ENCODE measurements around the gene SMIM27. TPM values are rescaled to one million over a fixed set of nuclear protein-coding genes. Genes with fewer than 3 reads are reported as not detected.

Gene SMIM27
- total and polyA plus RNA-seq, 2 of the 13 experiments (the other 11 are each of a cell fraction or from before 2014, with no cell fraction given) = 17.9 to 19.0 TPM

- TF ChIP-seq CENPX (CRISPR knock-in tag; IDR thresholded peaks at IDR 0.05) (no peak), TGIF2 (CRISPR knock-in tag; IDR thresholded peaks at IDR 0.05) (no peak), TIGD3 (CRISPR knock-in tag; IDR thresholded peaks at IDR 0.05; ENCODE audit: borderline replicate concordance) (peak; percentile 61; the same call in 1 of the 2 replicates), EHMT2 (IDR thresholded peaks at IDR 0.05; ENCODE audit: borderline replicate concordance, low read depth, low read length) (no peak), NR1H2 (CRISPR knock-in tag; IDR thresholded peaks at IDR 0.05; ENCODE audit: borderline replicate concordance, low read depth) (no peak), ZNF451 (CRISPR knock-in tag; IDR thresholded peaks at IDR 0.05) (0 out of 2 replicates have a peak, but pooled peaks have one; percentile 28), ZNF337 (CRISPR knock-in tag; IDR thresholded peaks at IDR 0.05; ENCODE audit: borderline replicate concordance, low read depth) (0 out of 2 replicates have a peak, but pooled peaks have one; percentile 23), KLF12 (CRISPR knock-in tag; IDR thresholded peaks at IDR 0.05; ENCODE audit: borderline replicate concordance) (no peak; the same call in 1 of the 2 replicates), SRSF9 (IDR thresholded peaks at IDR 0.05; ENCODE audit: borderline replicate concordance, insufficient read depth, low read depth, low read length, poor library complexity, severe bottlenecking) (no peak), ZNF276 (CRISPR knock-in tag; IDR thresholded peaks at IDR 0.05; ENCODE audit: low read depth) (peak; percentile 93; the same call in 1 of the 2 replicates), ZNF496 (CRISPR knock-in tag; IDR thresholded peaks at IDR 0.05; ENCODE audit: insufficient replicate concordance) (no peak), ZZZ3 (CRISPR knock-in tag; IDR thresholded peaks at IDR 0.05; ENCODE audit: borderline replicate concordance) (peak; percentile 66; the same call in 1 of the 2 replicates), ZNF589 (CRISPR knock-in tag; conservative IDR thresholded peaks at IDR 0.05) (0 out of 2 replicates have a peak, but pooled peaks have one; percentile 28), SIN3B (IDR thresholded peaks at IDR 0.05; ENCODE audit: low read length) (no peak), DDIT3 (CRISPR knock-in tag; IDR thresholded peaks at IDR 0.05) (peak; percentile 35; the same call in 1 of the 2 replicates), ZNF816 (CRISPR knock-in tag; IDR thresholded peaks at IDR 0.05; ENCODE audit: borderline replicate concordance) (peak; percentile 87), ZNF446 (CRISPR knock-in tag; IDR thresholded peaks at IDR 0.05) (no peak), ZBTB21 (CRISPR knock-in tag; IDR thresholded peaks at IDR 0.05) (no peak), TFDP1 (CRISPR knock-in tag; IDR thresholded peaks at IDR 0.05; ENCODE audit: borderline replicate concordance) (peak; percentile 44; the same call in 1 of the 2 replicates), ZNF879 (CRISPR knock-in tag; IDR thresholded peaks at IDR 0.05) (0 out of 2 replicates have a peak, but pooled peaks have one; percentile 42), FOXC1 (CRISPR knock-in tag; IDR thresholded peaks at IDR 0.05; ENCODE audit: borderline replicate concordance) (no peak), THRA (CRISPR knock-in tag; IDR thresholded peaks at IDR 0.05; ENCODE audit: borderline replicate concordance) (peak; percentile 52), KLF15 (CRISPR knock-in tag; IDR thresholded peaks at IDR 0.05; ENCODE audit: borderline replicate concordance) (no peak)
Measured at GRCh38 chr9:32552172-32552872, at the start of gene SMIM27, which contains the start of gene TOPORS (continued).

Measured in HepG2 (cell line).